B cell (primary cell): ENCODE measurements around the gene ERP44. TPM values are rescaled to one million over a fixed set of nuclear protein-coding genes. Genes with fewer than 3 reads are reported as not detected.

Experiments
- ATAC-seq: fragments of 200-7000 bp; cut with Tn5 transposase; one replicate; pipeline ENCODE4 v1.10.0; 2021; ENCODE audit warnings: low read depth, mild to moderate bottlenecking, moderate number of reproducible peaks, moderate library complexity
- CTCF ChIA-PET: fragments of 350-600 bp; sonication (Branson Sonifier 250); formaldehyde crosslinking; loops from one replicate; lab custom pipeline; 2021; ENCODE audit warnings: antibody characterized with exemption, inconsistent platforms; lab: Charles Lee
- POLR2A ChIA-PET: fragments of 350-600 bp; sonication (Branson Sonifier 250); formaldehyde crosslinking; loops from one replicate; lab custom pipeline; 2021; ENCODE audit warnings: antibody characterized with exemption; lab: Charles Lee
- DNase-seq: peaks from one replicate; pipeline ENCODE4 v3.0.0; 2013
- H2AFZ ChIP-seq: 2 replicates; pipeline ENCODE4 v1.6.1; 2012; ENCODE audit warnings: mild to moderate bottlenecking, low read depth, low read length; ENCODE audit not compliant: insufficient read depth, poor library complexity, severe bottlenecking
- H3K27ac ChIP-seq, 2 donors: 1 replicate in 1 of 2; 2 replicates in 1 of 2; pipeline ENCODE4 v1.5.1; 2012 to 2013; ENCODE audit warnings: low read length in 2 of 2, mild to moderate bottlenecking in 2 of 2, moderate library complexity in 1 of 2
- H3K27me3 ChIP-seq, 4 experiments: fragments of 200-600 bp in 1 of 4; sonication (generic) in 1 of 4; replicated peaks in 1 of 4; 1 replicate in 2 of 4; 2 replicates in 2 of 4; pipeline versions ENCODE4 v1.6.1 to v1.7.0; 2013 to 2016; ENCODE audit warnings: low read length in 3 of 4, mild to moderate bottlenecking in 2 of 4, mixed read lengths in 1 of 4, moderate library complexity in 1 of 4; ENCODE audit not compliant: insufficient read depth in 4 of 4, control insufficient read depth in 3 of 4; ENCODE audit errors: control extremely low read depth in 1 of 4
- H3K36me3 ChIP-seq, 2 experiments: replicated peaks in 1 of 2; 1 replicate in 1 of 2; 2 replicates in 1 of 2; pipeline versions ENCODE4 v1.6.1 to v1.7.1; 2013; ENCODE audit warnings: low read length in 1 of 2; ENCODE audit not compliant: insufficient read depth in 2 of 2, control insufficient read depth in 1 of 2; ENCODE audit errors: control extremely low read depth in 1 of 2, extremely low read depth in 1 of 2
- H3K4me1 ChIP-seq, 2 donors: fragments of 200-600 bp in 1 of 2; sonication (generic) in 1 of 2; 1 replicate in 1 of 2; 2 replicates in 1 of 2; pipeline versions ENCODE4 v1.5.1 to v1.6.1; 2013 to 2017; ENCODE audit warnings: low read length in 2 of 2; ENCODE audit not compliant: control insufficient read depth in 2 of 2, insufficient read depth in 2 of 2
- H3K4me2 ChIP-seq: replicated peaks from 2 replicates; pipeline ENCODE3; 2012; ENCODE audit warnings: mild to moderate bottlenecking, low read depth, low read length; ENCODE audit not compliant: poor library complexity, severe bottlenecking
- H3K4me3 ChIP-seq, 5 experiments: fragments of 200-600 bp in 1 of 5; sonication (generic) in 1 of 5; 1 replicate in 3 of 5; 2 replicates in 2 of 5; pipeline versions ENCODE4 v1.5.1 to v1.7.0; 2011 to 2016; ENCODE audit warnings: low read length in 4 of 5, mild to moderate bottlenecking in 4 of 5, low read depth in 2 of 5, control low read depth in 1 of 5, moderate library complexity in 1 of 5; ENCODE audit not compliant: insufficient read depth in 1 of 5; ENCODE audit errors: control extremely low read depth in 1 of 5, extremely low read depth in 1 of 5
- H3K79me2 ChIP-seq: fragments of 200-600 bp; sonication (generic); one replicate; pipeline ENCODE4 v1.6.0; 2016; ENCODE audit warnings: low read length; ENCODE audit not compliant: control insufficient read depth, insufficient read depth
- H3K9ac ChIP-seq: fragments of 200-600 bp; sonication (generic); 2 replicates; pipeline ENCODE4 v1.6.1; 2017; ENCODE audit warnings: mild to moderate bottlenecking, low read length, moderate library complexity
- H3K9me3 ChIP-seq, 3 donors: one replicate each; pipeline versions ENCODE4 v1.6.1 to v1.7.1; 2013; ENCODE audit warnings: low read length in 2 of 3; ENCODE audit not compliant: control insufficient read depth in 2 of 3, insufficient read depth in 1 of 3; ENCODE audit errors: control extremely low read depth in 1 of 3
- H4K20me1 ChIP-seq: 2 replicates; pipeline ENCODE4 v1.6.0; 2012; ENCODE audit warnings: mild to moderate bottlenecking, low read length; ENCODE audit not compliant: insufficient read depth, control insufficient read depth, poor library complexity, severe bottlenecking
- H3K27ac Mint-ChIP-seq: one replicate; pipeline ENCODE4 v1.8.0; 2021; ENCODE audit warnings: mixed read lengths
- H3K27me3 Mint-ChIP-seq: one replicate; pipeline ENCODE4 v1.8.0; 2021; ENCODE audit warnings: mixed read lengths
- H3K4me1 Mint-ChIP-seq: one replicate; pipeline ENCODE4 v1.8.0; 2021; ENCODE audit warnings: mixed read lengths
- H3K4me3 Mint-ChIP-seq: one replicate; pipeline ENCODE4 v1.8.0; 2021; ENCODE audit warnings: mixed read lengths
- H3K9me3 Mint-ChIP-seq: one replicate; pipeline ENCODE4 v1.8.0; 2022; ENCODE audit warnings: mixed read lengths; ENCODE audit not compliant: insufficient read depth
- EZH2 ChIP-seq: IDR thresholded peaks from 2 replicates; pipeline ENCODE4 v1.6.1; 2012; ENCODE audit warnings: borderline replicate concordance, low read depth, mild to moderate bottlenecking, moderate library complexity, low read length; ENCODE audit not compliant: insufficient read depth, poor library complexity, severe bottlenecking
- WGBS: methylation state at CpG from one replicate; pipeline ENCODE4 v1.1.5; 2013; ENCODE audit warnings: missing lambda C conversion rate; ENCODE audit not compliant: insufficient coverage; 5-methylcytosine and 5-hydroxymethylcytosine counted together
- intact Hi-C: fragments of 100-400 bp; cut with micrococcal nuclease; formaldehyde crosslinking; loops from one replicate; pipeline ENCODE4 v1.10.0; 2022
- polyA plus RNA-seq: library from polyadenylated mRNA; depleted of rRNA; stranded (reverse); fragments of >200 nt; gene quantifications from 2 replicates; pipeline ENCODE4 v1.2.3, GENCODE V29; 2012
- total RNA-seq, 2 donors: library from RNA; stranded (reverse); fragments of 120-200 nt in 1 of 2; gene quantifications; 1 replicate in 1 of 2; 2 replicates in 1 of 2; pipeline versions ENCODE4 v1.2.3 to v1.2.4, GENCODE V29; 2013 to 2022
- TF ChIP-seq, protein P1 (sequence below): fragments of 200-600 bp; IDR thresholded peaks from one replicate; pipeline ENCODE4 v1.8.0; 2022; ENCODE audit warnings: antibody characterized with exemption, mild to moderate bottlenecking

The ERP44 gene
- total and polyA plus RNA-seq, 2 donors (not counting 1 experiment from before 2014, with no cell fraction given), result 10.5 to 18.4 TPM

DNA sequence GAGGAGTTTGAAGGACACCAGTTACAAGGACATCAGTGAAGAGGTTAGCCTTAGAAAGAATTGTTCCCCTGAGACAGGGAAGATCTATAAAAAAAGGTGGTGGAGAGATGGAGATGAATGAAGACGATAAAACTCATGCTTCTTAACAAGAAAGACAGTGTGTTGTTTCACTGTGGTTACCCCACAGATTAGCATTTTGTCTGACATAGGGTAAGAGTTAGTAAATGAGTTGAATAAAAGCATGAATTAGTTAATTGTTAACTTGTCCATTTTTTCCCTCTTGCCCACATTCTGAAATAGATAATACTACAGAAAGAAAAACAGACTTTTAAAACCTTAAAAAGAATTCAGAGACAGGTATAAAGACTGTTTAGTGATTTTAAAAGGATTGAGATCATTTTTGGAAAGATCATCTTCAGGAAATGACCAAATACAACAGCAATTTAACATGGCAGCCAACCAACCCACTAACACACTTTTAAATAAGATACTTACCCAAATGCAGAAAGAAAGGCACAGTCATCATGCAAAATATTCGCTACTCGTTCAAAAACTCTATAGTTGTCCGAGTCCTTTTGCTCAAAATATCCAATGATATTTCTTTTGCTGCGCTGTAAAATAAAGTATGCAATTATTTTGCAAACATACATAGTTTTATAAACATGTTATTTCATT is 78.5 kb downstream of the ERP44 start:
- ATAC-seq (no peak), DNase-seq (no peak)
- no CpG with 5 or more reads among the region's 5 CpGs for WGBS
- Histone ChIP-seq H3K4me3 (no peak overlapping the region), H3K4me1 (no peaks in the 10 kb centered on the region), H4K20me1 (peaks cover 13% of the 10 kb centered on the region), H3K79me2 (peaks cover 24% of the 10 kb centered on the region), H3K27me3 (no peaks in the 10 kb centered on the region), H3K36me3 (peaks cover 14 to 62% of the 10 kb centered on the region in 2 experiments), H3K27ac (no peak overlapping the region), H3K9ac (no peak overlapping the region), H2AFZ (no peak overlapping the region), H3K9me3 (no peaks in the 10 kb centered on the region), H3K4me2 (no peak overlapping the region)
- no peak overlapping the region for H3K27ac Mint-ChIP-seq
- no peaks in the 10 kb centered on the region for H3K4me1 Mint-ChIP-seq
- H3K4me3 Mint-ChIP-seq, result no peak overlapping the region
- ChIA-PET CTCF (no interaction called here), POLR2A (no interaction called here)
- no peaks in the 10 kb centered on the region for H3K9me3 Mint-ChIP-seq
- no peaks in the 10 kb centered on the region for H3K27me3 Mint-ChIP-seq
- intact Hi-C loops, result loop anchor here (10.0 kb wide), 1 partner anchor 115 kb away; no protein-coding TSS in a partner anchor
- TF ChIP-seq, protein P1, sequence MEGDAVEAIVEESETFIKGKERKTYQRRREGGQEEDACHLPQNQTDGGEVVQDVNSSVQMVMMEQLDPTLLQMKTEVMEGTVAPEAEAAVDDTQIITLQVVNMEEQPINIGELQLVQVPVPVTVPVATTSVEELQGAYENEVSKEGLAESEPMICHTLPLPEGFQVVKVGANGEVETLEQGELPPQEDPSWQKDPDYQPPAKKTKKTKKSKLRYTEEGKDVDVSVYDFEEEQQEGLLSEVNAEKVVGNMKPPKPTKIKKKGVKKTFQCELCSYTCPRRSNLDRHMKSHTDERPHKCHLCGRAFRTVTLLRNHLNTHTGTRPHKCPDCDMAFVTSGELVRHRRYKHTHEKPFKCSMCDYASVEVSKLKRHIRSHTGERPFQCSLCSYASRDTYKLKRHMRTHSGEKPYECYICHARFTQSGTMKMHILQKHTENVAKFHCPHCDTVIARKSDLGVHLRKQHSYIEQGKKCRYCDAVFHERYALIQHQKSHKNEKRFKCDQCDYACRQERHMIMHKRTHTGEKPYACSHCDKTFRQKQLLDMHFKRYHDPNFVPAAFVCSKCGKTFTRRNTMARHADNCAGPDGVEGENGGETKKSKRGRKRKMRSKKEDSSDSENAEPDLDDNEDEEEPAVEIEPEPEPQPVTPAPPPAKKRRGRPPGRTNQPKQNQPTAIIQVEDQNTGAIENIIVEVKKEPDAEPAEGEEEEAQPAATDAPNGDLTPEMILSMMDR, result no peak
- TF ChIP-seq EZH2, result no peak

- Histone ChIP-seq H2AFZ (no peak overlapping the region), H3K27me3 (no peaks in the 10 kb centered on the region), H3K9me3 (no peaks in the 10 kb centered on the region), H3K79me2 (peaks cover 19% of the 10 kb centered on the region), H3K4me2 (no peak overlapping the region), H3K9ac (no peak overlapping the region), H3K27ac (no peak overlapping the region), H3K4me1 (no peaks in the 10 kb centered on the region), H4K20me1 (peaks cover 13% of the 10 kb centered on the region), H3K36me3 (peaks cover 14 to 69% of the 10 kb centered on the region in 2 experiments), H3K4me3 (no peak overlapping the region)
- no peak for DNase-seq
- ATAC-seq, result no peak
- no peak overlapping the region for H3K27ac Mint-ChIP-seq
- ChIA-PET CTCF (interaction anchor here (0.8 kb wide), 1 partner anchor 7 kb away, joined by 3 read pairs; no protein-coding TSS in a partner anchor), POLR2A (no interaction called here)
- intact Hi-C loops, result no loop called here
- H3K27me3 Mint-ChIP-seq, result no peaks in the 10 kb centered on the region
- no peaks in the 10 kb centered on the region for H3K9me3 Mint-ChIP-seq
- WGBS, result 100% methylated on average over 1 of the region's 1 CpG
- no peak overlapping the region for H3K4me3 Mint-ChIP-seq
- TF ChIP-seq, protein P1, result no peak
- no peak for TF ChIP-seq EZH2
- H3K4me1 Mint-ChIP-seq, result no peaks in the 10 kb centered on the region
Observed at GRCh38 chr9:100019541-100019940, 79.3 kb downstream of the ERP44 start.
